GM12865 (cell line): ENCODE data around the gene SPPL2B.

ENCODE experiments used
- DNase-seq: peaks from one replicate; pipeline ENCODE4 v3.0.0; 2010; ENCODE audit warnings: low read depth
- H3K4me3 ChIP-seq: 2 replicates; pipeline ENCODE4 v1.5.1; 2011; ENCODE audit warnings: mild to moderate bottlenecking, low read depth, low read length, control low read depth
- TF ChIP-seq, protein P1 (sequence below): IDR thresholded peaks from 2 replicates; pipeline ENCODE4 v1.5.1; 2011; ENCODE audit warnings: low read length, control low read depth, low read depth, inconsistent platforms; ENCODE audit not compliant: insufficient read depth; ENCODE audit errors: missing control alignments

Gene SPPL2B

GRCh38 chr19:2338751-2339643, 10.5 kb downstream of the SPPL2B start:
- H3K4me3 ChIP-seq = no peak overlapping the region
- TF ChIP-seq, protein P1, sequence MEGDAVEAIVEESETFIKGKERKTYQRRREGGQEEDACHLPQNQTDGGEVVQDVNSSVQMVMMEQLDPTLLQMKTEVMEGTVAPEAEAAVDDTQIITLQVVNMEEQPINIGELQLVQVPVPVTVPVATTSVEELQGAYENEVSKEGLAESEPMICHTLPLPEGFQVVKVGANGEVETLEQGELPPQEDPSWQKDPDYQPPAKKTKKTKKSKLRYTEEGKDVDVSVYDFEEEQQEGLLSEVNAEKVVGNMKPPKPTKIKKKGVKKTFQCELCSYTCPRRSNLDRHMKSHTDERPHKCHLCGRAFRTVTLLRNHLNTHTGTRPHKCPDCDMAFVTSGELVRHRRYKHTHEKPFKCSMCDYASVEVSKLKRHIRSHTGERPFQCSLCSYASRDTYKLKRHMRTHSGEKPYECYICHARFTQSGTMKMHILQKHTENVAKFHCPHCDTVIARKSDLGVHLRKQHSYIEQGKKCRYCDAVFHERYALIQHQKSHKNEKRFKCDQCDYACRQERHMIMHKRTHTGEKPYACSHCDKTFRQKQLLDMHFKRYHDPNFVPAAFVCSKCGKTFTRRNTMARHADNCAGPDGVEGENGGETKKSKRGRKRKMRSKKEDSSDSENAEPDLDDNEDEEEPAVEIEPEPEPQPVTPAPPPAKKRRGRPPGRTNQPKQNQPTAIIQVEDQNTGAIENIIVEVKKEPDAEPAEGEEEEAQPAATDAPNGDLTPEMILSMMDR = no peak
- no peak for DNase-seq

GRCh38 chr19:2339644-2340310, 11.3 kb downstream of the SPPL2B start:
- no peak for DNase-seq
- TF ChIP-seq, protein P1 = no peak
- H3K4me3 ChIP-seq = no peak overlapping the region

DNA sequence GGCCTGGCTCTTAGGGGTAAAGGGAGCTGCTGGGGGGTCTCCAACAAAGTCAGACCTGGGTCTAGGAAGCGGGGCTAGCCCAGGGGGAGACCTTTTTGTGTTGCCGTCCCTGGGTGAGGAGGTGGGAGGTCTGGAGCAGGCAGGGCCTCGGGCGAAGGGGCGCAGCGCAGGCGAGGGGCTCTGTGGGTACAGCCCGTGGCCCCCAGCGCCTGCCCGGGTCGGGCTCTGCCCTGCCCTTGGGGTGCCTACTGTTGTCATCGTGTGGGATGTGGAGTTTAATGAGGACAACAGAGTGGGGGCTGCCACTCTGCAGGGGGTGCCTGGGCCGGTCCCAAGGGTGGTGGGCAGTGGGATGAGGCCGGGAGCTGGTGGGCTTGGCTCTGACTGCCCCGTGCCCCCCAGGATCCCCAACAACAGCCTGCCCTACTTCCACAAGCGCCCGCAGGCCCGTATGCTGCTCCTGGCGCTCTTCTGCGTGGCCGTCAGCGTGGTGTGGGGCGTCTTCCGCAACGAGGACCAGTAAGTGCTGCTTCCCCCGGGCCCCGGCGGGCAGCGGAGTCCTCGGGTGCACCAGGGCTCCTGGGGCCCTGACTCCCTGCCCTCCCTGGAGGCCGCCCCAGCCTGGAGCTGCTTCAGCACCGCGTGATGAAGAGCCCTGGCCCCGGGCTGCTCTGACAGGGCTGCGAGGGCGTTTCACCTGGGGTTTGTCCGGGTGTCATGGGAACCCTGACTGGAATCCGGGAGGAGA, 12.2 kb downstream of the SPPL2B start:
- no peak for DNase-seq
- TF ChIP-seq, protein P1 = no peak
- H3K4me3 ChIP-seq = no peak overlapping the region

GRCh38 chr19:2341244-2341751, 12.8 kb downstream of the SPPL2B start:
- TF ChIP-seq, protein P1 = no peak
- no peak overlapping the region for H3K4me3 ChIP-seq
- no peak for DNase-seq

- TF ChIP-seq, protein P1 = no peak
- H3K4me3 ChIP-seq = no peak overlapping the region
- DNase-seq = no peak
Observed at GRCh38 chr19:2341982-2342381, 13.5 kb downstream of the SPPL2B start.

DNA sequence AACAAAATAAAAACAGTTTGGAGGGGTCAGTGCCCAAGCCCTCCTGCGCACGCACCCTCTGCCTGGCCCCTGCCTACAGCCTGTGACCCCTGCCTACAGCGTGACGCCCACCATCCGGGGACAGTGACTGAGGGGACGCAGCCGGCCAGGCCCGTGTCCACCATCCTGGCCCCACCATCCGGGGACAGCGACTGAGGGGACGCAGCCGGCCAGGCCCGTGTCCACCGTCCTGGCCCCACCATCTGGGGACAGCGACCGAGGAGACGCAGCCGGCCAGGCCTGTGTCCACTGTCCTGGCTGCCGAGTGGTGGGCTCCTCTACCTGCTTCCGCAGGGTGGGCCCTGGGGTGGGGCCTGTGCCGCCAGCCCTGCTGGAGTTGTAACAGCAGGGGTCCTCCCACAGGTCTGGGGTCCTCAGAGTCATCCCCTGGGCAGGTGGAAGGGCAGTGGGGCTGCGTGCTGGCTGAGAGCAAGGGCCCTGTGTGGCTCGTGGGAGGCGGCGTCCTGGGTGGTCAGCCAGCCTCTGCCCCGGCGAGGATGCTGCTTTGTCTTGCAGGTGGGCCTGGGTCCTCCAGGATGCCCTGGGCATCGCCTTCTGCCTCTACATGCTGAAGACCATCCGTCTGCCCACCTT, 14.3 kb downstream of the SPPL2B start:
- TF ChIP-seq, protein P1 = no peak
- no peak overlapping the region for H3K4me3 ChIP-seq
- DNase-seq = no peak
